ENCODE measurements around the gene EVC2.

GRCh38 chr4:5666741-5667140 lies 41.6 kb downstream of the EVC2 start:
- TF ChIP-seq CTCF (IDR thresholded peaks at IDR 0.05) (no peak), POLR2A (IDR thresholded peaks at IDR 0.05) (no peak)

All from lower leg skin (tissue), 3 donors.